HEK293T (cell line): ENCODE measurements around the gene TTLL11.

Source experiments
- CTCF ChIA-PET: fragments of 350-600 bp; formaldehyde crosslinking; extraction: SDS; loops from one replicate; lab custom pipeline; 2021; ENCODE audit warnings: antibody characterized with exemption, inconsistent platforms; lab: Yijun Ruan, JAX
- POLR2A ChIA-PET: fragments of 350-600 bp; formaldehyde crosslinking; extraction: SDS; loops from one replicate; lab custom pipeline; 2020; ENCODE audit warnings: antibody characterized with exemption, inconsistent platforms; lab: Yijun Ruan, JAX
- DNase-seq: peaks from one replicate; pipeline ENCODE4 v3.0.0; 2012; ENCODE audit warnings: mixed read lengths; ENCODE audit errors: extremely low spot score
- ARNT ChIP-seq: fragments of 450-650 bp; IDR thresholded peaks from 2 replicates; pipeline ENCODE4 v1.6.1; 2017; ENCODE audit warnings: mild to moderate bottlenecking
- BHLHE40 ChIP-seq: fragments of 450-650 bp; IDR thresholded peaks from 2 replicates; pipeline ENCODE4 v1.6.1; 2016; ENCODE audit warnings: mild to moderate bottlenecking, moderate library complexity, borderline replicate concordance
- CTBP1 ChIP-seq: fragments of 450-650 bp; IDR thresholded peaks from 2 replicates; pipeline ENCODE4 v1.6.1; 2016; ENCODE audit warnings: borderline replicate concordance
- ELF4 ChIP-seq: fragments of 450-650 bp; IDR thresholded peaks from 2 replicates; pipeline ENCODE4 v1.6.1; 2017; ENCODE audit warnings: antibody characterized with exemption
- FOXA1 ChIP-seq: fragments of 450-650 bp; IDR thresholded peaks from 2 replicates; pipeline ENCODE4 v1.6.1; 2016; ENCODE audit warnings: mild to moderate bottlenecking
- FOXK2 ChIP-seq: fragments of 450-650 bp; IDR thresholded peaks from 2 replicates; pipeline ENCODE4 v1.6.1; 2016; ENCODE audit warnings: mild to moderate bottlenecking
- FOXM1 ChIP-seq: fragments of 450-650 bp; IDR thresholded peaks from 2 replicates; pipeline ENCODE4 v1.6.1; 2017; ENCODE audit warnings: mild to moderate bottlenecking, borderline replicate concordance
- HDGF ChIP-seq: fragments of 450-650 bp; IDR thresholded peaks from 2 replicates; pipeline ENCODE4 v1.6.1; 2017; ENCODE audit warnings: antibody characterized with exemption, borderline replicate concordance
- L3MBTL2 ChIP-seq: fragments of 450-650 bp; conservative IDR thresholded peaks from 2 replicates; pipeline ENCODE4 v1.6.1; 2016; ENCODE audit warnings: mild to moderate bottlenecking
- LEF1 ChIP-seq: fragments of 450-650 bp; IDR thresholded peaks from 2 replicates; pipeline ENCODE4 v1.6.1; 2017; ENCODE audit warnings: mild to moderate bottlenecking, borderline replicate concordance
- NFRKB ChIP-seq: fragments of 450-650 bp; IDR thresholded peaks from 2 replicates; pipeline ENCODE4 v1.6.1; 2016; ENCODE audit warnings: mild to moderate bottlenecking, moderate library complexity
- PKNOX1 ChIP-seq: fragments of 450-650 bp; IDR thresholded peaks from 2 replicates; pipeline ENCODE4 v1.6.1; 2016
- SP1 ChIP-seq: fragments of 450-650 bp; IDR thresholded peaks from 2 replicates; pipeline ENCODE4 v1.6.1; 2017
- SUZ12 ChIP-seq: fragments of 450-650 bp; IDR thresholded peaks from 2 replicates; pipeline ENCODE4 v1.6.1; 2016; ENCODE audit warnings: mild to moderate bottlenecking
- TARDBP ChIP-seq: fragments of 450-650 bp; IDR thresholded peaks from 2 replicates; pipeline ENCODE4 v1.6.1; 2016
- ZNF384 ChIP-seq: fragments of 450-650 bp; IDR thresholded peaks from 2 replicates; pipeline ENCODE4 v1.6.1; 2016

TTLL11 gene

GRCh38 chr9:121835587-121836365, 257.3 kb downstream of the TTLL11 start:
- DNase-seq, result no peak
- POLR2A ChIA-PET, result no interaction called here
- TF ChIP-seq FOXK2 (no peak), BHLHE40 (no peak), CTBP1 (no peak), PKNOX1 (no peak), SUZ12 (no peak), SP1 (no peak), ZNF384 (no peak), ARNT (no peak), FOXA1 (no peak), FOXM1 (no peak), NFRKB (no peak), L3MBTL2 (no peak), LEF1 (no peak)
- CTCF ChIA-PET, result no interaction called here

GRCh38 chr9:121833061-121833460, 260.0 kb downstream of the TTLL11 start:
- ChIA-PET POLR2A (no interaction called here), CTCF (no interaction called here)
- no peak for DNase-seq
- TF ChIP-seq LEF1 (no peak), ARNT (no peak), FOXK2 (no peak), FOXM1 (no peak), CTBP1 (no peak), PKNOX1 (no peak), BHLHE40 (no peak), TARDBP (no peak)

- TF ChIP-seq ARNT, result no peak
- TF ChIP-seq LEF1, result no peak
- no peak for TF ChIP-seq NFRKB
- TF ChIP-seq BHLHE40, result no peak
- DNase-seq, result no peak
- POLR2A ChIA-PET, result no interaction called here
- CTCF ChIA-PET, result no interaction called here
Observed at GRCh38 chr9:121831869-121832268, 261.2 kb downstream of the TTLL11 start.

GRCh38 chr9:121830441-121831140, 262.5 kb downstream of the TTLL11 start:
- ChIA-PET CTCF (no interaction called here), POLR2A (no interaction called here)
- TF ChIP-seq SUZ12 (no peak), FOXM1 (no peak), BHLHE40 (no peak), PKNOX1 (no peak), NFRKB (no peak), ARNT (no peak), HDGF (no peak), TARDBP (no peak), L3MBTL2 (no peak), ELF4 (no peak), CTBP1 (no peak), LEF1 (no peak), FOXA1 (no peak), SP1 (no peak)
- DNase-seq, result no peak

GRCh38 chr9:121827251-121827967, 265.7 kb downstream of the TTLL11 start:
- CTCF ChIA-PET, result no interaction called here
- no peak for DNase-seq
- POLR2A ChIA-PET, result no interaction called here
- no peak for TF ChIP-seq PKNOX1
- no peak for TF ChIP-seq LEF1
- TF ChIP-seq SUZ12, result no peak
- no peak for TF ChIP-seq BHLHE40
- no peak for TF ChIP-seq SP1
- no peak for TF ChIP-seq ELF4
- no peak for TF ChIP-seq FOXM1
- TF ChIP-seq ZNF384, result no peak
- TF ChIP-seq TARDBP, result no peak
- TF ChIP-seq CTBP1, result no peak
- no peak for TF ChIP-seq FOXA1
- no peak for TF ChIP-seq L3MBTL2
- TF ChIP-seq ARNT, result no peak
- TF ChIP-seq FOXK2, result no peak
- no peak for TF ChIP-seq NFRKB
- no peak for TF ChIP-seq HDGF
